NCI-H2227 (cell line): ENCODE measurements around the gene PEG3.

Source experiments
- DNase-seq: peaks from one replicate; lab custom pipeline; 2025; ENCODE audit not compliant: unreplicated experiment; lab: John Stamatoyannopoulos, UW

The PEG3 gene

GRCh38 chr19:56839652-56840450 is 675 bp downstream of the PEG3 start:
- peak; percentile 100 for DNase-seq

GRCh38 chr19:56838909-56839651 is 1.4 kb downstream of the PEG3 start:
- peak; percentile 100 for DNase-seq

- DNase-seq = peak; percentile 98
Measured at GRCh38 chr19:56838024-56838908, 2.3 kb downstream of the PEG3 start.

- DNase-seq = peak; percentile 96
Measured at GRCh38 chr19:56837492-56838023, 3.0 kb downstream of the PEG3 start.

GRCh38 chr19:56837004-56837403 is 3.5 kb downstream of the PEG3 start:
- peak; percentile 87 for DNase-seq

- DNase-seq = no peak
Measured at GRCh38 chr19:56836059-56836458, 4.5 kb downstream of the PEG3 start.

GRCh38 chr19:56835401-56835800 is 5.1 kb downstream of the PEG3 start:
- DNase-seq = no peak

- DNase-seq = no peak
Measured at GRCh38 chr19:56834564-56835375, 5.8 kb downstream of the PEG3 start.

GRCh38 chr19:56832352-56832928 is 8.1 kb downstream of the PEG3 start:
- DNase-seq = no peak

- no peak for DNase-seq
Measured at GRCh38 chr19:56831255-56831654, 9.3 kb downstream of the PEG3 start.

- DNase-seq = peak; percentile 78
Measured at GRCh38 chr19:56829596-56829995, 10.9 kb downstream of the PEG3 start.

GRCh38 chr19:56827708-56828107 is 12.8 kb downstream of the PEG3 start:
- DNase-seq = no peak

GRCh38 chr19:56823956-56824355 is 16.6 kb downstream of the PEG3 start:
- no peak for DNase-seq

GRCh38 chr19:56823417-56823816 is 17.1 kb downstream of the PEG3 start:
- no peak for DNase-seq

- no peak for DNase-seq
Measured at GRCh38 chr19:56822755-56823154, 17.8 kb downstream of the PEG3 start.

GRCh38 chr19:56821675-56822074 is 18.9 kb downstream of the PEG3 start:
- DNase-seq = no peak

- no peak for DNase-seq
Measured at GRCh38 chr19:56821209-56821608, 19.3 kb downstream of the PEG3 start.

GRCh38 chr19:56819166-56819565 is 21.4 kb downstream of the PEG3 start:
- no peak for DNase-seq

GRCh38 chr19:56814656-56815055 is 25.9 kb downstream of the PEG3 start:
- DNase-seq = no peak

- DNase-seq = no peak
Measured at GRCh38 chr19:56813531-56813930, 27.0 kb downstream of the PEG3 start.
